ENCODE data around the gene C12orf75.

GRCh38 chr12:105329926-105330282 is 587 bp upstream of the C12orf75 start:
- TF ChIP-seq, protein P1, sequence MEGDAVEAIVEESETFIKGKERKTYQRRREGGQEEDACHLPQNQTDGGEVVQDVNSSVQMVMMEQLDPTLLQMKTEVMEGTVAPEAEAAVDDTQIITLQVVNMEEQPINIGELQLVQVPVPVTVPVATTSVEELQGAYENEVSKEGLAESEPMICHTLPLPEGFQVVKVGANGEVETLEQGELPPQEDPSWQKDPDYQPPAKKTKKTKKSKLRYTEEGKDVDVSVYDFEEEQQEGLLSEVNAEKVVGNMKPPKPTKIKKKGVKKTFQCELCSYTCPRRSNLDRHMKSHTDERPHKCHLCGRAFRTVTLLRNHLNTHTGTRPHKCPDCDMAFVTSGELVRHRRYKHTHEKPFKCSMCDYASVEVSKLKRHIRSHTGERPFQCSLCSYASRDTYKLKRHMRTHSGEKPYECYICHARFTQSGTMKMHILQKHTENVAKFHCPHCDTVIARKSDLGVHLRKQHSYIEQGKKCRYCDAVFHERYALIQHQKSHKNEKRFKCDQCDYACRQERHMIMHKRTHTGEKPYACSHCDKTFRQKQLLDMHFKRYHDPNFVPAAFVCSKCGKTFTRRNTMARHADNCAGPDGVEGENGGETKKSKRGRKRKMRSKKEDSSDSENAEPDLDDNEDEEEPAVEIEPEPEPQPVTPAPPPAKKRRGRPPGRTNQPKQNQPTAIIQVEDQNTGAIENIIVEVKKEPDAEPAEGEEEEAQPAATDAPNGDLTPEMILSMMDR (IDR thresholded peaks at IDR 0.05) = no peak
- TF ChIP-seq POLR2AphosphoS5 (IDR thresholded peaks at IDR 0.05; ENCODE audit: insufficient read depth in 1 of 2, low read depth in 1 of 2) = no peak
